ENCODE data around the gene ABCC6.

DNA sequence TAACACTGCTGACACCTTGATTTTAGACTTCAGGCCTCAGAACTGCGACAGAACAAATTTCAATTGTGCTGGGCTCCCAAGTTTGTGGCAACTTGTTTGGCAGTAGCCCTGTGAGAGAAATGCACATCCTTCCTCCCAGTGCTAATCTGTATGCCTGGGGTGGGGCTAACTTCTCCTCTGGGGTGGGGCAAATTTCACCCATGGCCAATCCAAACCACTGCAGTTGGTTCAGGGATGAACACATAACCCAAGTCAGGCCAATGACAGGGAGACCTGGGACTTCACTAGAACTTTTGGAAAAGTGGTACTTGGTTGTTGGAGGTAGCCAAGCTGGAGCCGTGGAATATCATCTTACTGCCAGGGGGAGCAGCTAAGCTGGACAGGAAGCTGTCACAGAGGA lies 56.3 kb downstream of the ABCC6 start:
- no peak for TF ChIP-seq POLR2A (IDR thresholded peaks at IDR 0.05)
- TF ChIP-seq, protein P1, sequence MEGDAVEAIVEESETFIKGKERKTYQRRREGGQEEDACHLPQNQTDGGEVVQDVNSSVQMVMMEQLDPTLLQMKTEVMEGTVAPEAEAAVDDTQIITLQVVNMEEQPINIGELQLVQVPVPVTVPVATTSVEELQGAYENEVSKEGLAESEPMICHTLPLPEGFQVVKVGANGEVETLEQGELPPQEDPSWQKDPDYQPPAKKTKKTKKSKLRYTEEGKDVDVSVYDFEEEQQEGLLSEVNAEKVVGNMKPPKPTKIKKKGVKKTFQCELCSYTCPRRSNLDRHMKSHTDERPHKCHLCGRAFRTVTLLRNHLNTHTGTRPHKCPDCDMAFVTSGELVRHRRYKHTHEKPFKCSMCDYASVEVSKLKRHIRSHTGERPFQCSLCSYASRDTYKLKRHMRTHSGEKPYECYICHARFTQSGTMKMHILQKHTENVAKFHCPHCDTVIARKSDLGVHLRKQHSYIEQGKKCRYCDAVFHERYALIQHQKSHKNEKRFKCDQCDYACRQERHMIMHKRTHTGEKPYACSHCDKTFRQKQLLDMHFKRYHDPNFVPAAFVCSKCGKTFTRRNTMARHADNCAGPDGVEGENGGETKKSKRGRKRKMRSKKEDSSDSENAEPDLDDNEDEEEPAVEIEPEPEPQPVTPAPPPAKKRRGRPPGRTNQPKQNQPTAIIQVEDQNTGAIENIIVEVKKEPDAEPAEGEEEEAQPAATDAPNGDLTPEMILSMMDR (IDR thresholded peaks at IDR 0.05) = no peak
- no peak for TF ChIP-seq POLR2AphosphoS5 (IDR thresholded peaks at IDR 0.05)
